ENCODE measurements around the gene TSHZ2. TPM values are rescaled to one million over a fixed set of nuclear protein-coding genes. Genes with fewer than 3 reads are reported as not detected.
"Not testable (repeated sequence)": the region's sequence is repeated elsewhere in the genome, so short reads cannot be mapped to it uniquely, and the experiment has no call there.

The TSHZ2 gene
- total RNA-seq, 6 experiments from 2014 or later = not detected

DNA sequence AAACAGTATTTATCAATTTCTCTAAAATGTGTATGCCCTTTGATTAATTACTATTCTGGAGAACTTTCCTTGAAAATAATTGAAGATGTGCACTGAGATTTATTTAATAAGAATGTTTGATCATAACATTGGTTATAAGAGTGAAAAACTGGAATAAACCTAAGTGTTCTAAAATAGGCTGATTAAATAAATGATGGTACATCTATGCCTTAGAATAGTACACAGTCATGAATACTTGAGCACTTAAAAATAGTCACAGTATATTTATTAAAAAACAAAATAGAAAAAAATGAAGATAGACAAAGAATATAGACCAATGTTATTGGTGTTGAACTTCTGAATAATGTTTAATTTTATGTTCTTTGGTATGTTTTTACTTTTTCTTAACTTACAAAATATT is 528.5 kb downstream of the TSHZ2 start:
- H3K27ac Mint-ChIP-seq = no peak overlapping the region
- H3K27me3 Mint-ChIP-seq (ENCODE audit: insufficient read depth) = peaks cover 5% of the 10 kb centered on the region; the same call in 1 of the 2 replicates
- H3K4me1 Mint-ChIP-seq (ENCODE audit: low read depth) = no peaks in the 10 kb centered on the region
- no peaks in the 10 kb centered on the region for H3K9me3 Mint-ChIP-seq
- H3K36me3 Mint-ChIP-seq (ENCODE audit: low read depth) = no peaks in the 10 kb centered on the region
- DNase-seq = no peak
- H3K4me3 Mint-ChIP-seq = no peak overlapping the region
- TF ChIP-seq, protein P1, sequence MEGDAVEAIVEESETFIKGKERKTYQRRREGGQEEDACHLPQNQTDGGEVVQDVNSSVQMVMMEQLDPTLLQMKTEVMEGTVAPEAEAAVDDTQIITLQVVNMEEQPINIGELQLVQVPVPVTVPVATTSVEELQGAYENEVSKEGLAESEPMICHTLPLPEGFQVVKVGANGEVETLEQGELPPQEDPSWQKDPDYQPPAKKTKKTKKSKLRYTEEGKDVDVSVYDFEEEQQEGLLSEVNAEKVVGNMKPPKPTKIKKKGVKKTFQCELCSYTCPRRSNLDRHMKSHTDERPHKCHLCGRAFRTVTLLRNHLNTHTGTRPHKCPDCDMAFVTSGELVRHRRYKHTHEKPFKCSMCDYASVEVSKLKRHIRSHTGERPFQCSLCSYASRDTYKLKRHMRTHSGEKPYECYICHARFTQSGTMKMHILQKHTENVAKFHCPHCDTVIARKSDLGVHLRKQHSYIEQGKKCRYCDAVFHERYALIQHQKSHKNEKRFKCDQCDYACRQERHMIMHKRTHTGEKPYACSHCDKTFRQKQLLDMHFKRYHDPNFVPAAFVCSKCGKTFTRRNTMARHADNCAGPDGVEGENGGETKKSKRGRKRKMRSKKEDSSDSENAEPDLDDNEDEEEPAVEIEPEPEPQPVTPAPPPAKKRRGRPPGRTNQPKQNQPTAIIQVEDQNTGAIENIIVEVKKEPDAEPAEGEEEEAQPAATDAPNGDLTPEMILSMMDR (IDR thresholded peaks at IDR 0.05) = no peak

DNA sequence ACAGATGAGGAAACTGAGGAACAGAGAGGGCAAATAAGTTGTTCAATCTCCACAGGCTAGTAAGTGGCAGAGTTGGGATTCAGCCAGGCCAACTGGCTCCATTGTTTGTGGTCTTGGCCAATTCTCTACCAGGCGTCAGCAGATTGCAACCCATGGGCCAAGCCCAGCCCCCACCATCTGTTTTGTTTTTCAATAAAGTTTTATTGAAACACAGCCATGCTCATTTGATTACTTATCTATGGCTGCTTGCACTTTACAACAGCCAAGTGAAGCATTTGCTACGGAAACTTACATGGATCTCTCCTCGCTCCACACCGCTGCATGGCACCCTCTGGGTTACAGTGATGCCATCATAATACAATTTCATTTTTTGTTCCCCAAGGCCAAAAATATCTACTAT is 530.7 kb downstream of the TSHZ2 start:
- DNase-seq = no peak
- TF ChIP-seq, protein P1 (IDR thresholded peaks at IDR 0.05) = no peak
- no peaks in the 10 kb centered on the region for H3K4me1 Mint-ChIP-seq (ENCODE audit: low read depth)
- H3K4me3 Mint-ChIP-seq = no peak overlapping the region
- no peaks in the 10 kb centered on the region; the same call in 1 of the 2 replicates for H3K27me3 Mint-ChIP-seq (ENCODE audit: insufficient read depth)
- no peak overlapping the region for H3K27ac Mint-ChIP-seq
- no peaks in the 10 kb centered on the region for H3K9me3 Mint-ChIP-seq
- H3K36me3 Mint-ChIP-seq (ENCODE audit: low read depth) = no peaks in the 10 kb centered on the region

DNA sequence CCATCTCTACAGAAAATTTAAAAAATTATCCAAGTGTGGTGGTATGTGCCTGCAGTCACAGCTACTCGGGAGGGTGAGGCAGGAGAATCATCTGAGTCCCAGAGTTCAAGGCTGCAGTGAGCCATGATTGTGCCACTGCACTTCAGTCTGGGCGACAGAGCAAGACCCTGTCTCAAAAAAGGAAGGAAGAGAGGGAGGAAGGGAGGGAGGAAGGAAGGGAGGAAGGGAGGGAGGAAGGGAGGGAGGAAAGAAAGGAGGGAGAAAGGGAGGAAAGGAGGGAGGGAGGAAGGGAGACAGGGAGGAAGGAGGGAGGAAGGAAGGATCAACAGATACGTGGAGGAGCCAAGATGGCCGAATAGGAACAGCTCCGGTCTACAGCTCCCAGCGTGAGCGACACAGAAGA is 531.4 kb downstream of the TSHZ2 start:
- Mint-ChIP-seq H3K9me3 (no peaks in the 10 kb centered on the region), H3K27ac (no peak overlapping the region), H3K4me1 (ENCODE audit: low read depth) (no peaks in the 10 kb centered on the region), H3K27me3 (ENCODE audit: insufficient read depth) (no peaks in the 10 kb centered on the region), H3K4me3 (no peak overlapping the region), H3K36me3 (ENCODE audit: low read depth) (no peaks in the 10 kb centered on the region)
- no peak for DNase-seq
- TF ChIP-seq, protein P1 (IDR thresholded peaks at IDR 0.05) = no peak

DNA sequence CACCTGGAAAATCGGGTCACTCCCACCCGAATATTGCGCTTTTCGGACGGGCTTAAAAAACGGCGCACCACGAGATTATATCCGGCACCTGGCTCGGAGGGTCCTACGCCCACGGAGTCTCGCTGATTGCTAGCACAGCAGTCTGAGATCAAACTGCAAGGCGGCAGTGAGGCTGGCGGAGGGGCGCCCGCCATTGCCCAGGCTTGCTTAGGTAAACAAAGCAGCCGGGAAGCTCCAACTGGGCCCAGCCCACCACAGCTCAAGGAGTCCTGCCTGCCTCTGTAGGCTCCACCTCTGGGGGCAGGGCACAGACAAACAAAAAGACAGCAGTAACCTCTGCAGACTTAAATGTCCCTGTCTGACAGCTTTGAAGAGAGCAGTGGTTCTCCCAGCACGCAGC is 531.9 kb downstream of the TSHZ2 start:
- not testable (repeated sequence) for H3K9me3 Mint-ChIP-seq; H3K4me3 Mint-ChIP-seq; H3K27me3 Mint-ChIP-seq (ENCODE audit: insufficient read depth); H3K27ac Mint-ChIP-seq; H3K4me1 Mint-ChIP-seq (ENCODE audit: low read depth); H3K36me3 Mint-ChIP-seq (ENCODE audit: low read depth); DNase-seq

DNA sequence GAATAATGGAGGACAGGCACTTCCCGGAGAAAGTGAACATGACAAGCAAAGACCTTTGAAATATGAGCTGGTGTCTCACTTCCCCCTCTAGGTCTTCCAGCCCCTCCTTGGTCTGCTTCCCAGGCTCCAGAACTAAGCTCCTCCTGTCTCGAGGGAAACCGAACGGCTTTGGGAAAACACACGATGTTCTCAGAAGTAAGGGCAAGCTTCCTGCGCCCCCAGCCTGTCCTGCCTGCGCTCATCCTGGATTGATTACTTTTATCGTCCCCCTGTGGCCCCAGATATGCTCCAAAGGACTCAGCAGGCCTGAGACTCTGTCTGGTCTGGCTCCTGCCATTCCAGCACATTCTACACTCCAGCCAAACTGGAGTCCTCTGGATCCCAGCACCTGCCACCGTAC is 538.1 kb downstream of the TSHZ2 start:
- no peaks in the 10 kb centered on the region for H3K36me3 Mint-ChIP-seq (ENCODE audit: low read depth)
- no peaks in the 10 kb centered on the region for H3K9me3 Mint-ChIP-seq
- no peak for DNase-seq
- peaks cover 8% of the 10 kb centered on the region; the same call in 1 of the 2 replicates for H3K4me1 Mint-ChIP-seq (ENCODE audit: low read depth)
- H3K4me3 Mint-ChIP-seq = no peak overlapping the region
- H3K27me3 Mint-ChIP-seq (ENCODE audit: insufficient read depth) = peaks cover 5% of the 10 kb centered on the region
- no peak overlapping the region for H3K27ac Mint-ChIP-seq
- TF ChIP-seq, protein P1 (IDR thresholded peaks at IDR 0.05) = no peak

DNA sequence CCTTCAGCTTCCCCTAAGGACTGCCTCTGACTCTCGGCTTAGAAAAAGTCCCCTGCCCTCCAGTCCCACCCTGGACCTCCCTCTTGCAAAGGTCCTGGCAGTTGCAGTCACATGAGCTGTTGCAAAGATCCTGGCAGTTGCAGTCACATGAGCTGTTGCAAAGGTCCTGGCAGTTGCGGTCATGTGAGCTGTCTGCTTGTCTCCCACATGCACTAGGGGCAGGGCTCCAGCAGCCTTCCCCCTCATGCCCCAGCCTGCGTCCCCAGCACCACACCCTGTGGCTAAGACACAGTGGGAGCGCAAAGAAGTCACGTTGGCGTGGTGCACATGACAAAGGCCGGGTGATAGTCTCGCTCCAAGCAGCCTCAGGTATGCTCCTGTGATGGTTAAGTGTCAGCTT is 538.5 kb downstream of the TSHZ2 start:
- H3K27ac Mint-ChIP-seq = no peak overlapping the region
- H3K36me3 Mint-ChIP-seq (ENCODE audit: low read depth) = no peaks in the 10 kb centered on the region
- H3K27me3 Mint-ChIP-seq (ENCODE audit: insufficient read depth) = peaks cover 5% of the 10 kb centered on the region
- H3K4me3 Mint-ChIP-seq = no peak overlapping the region
- TF ChIP-seq, protein P1 (IDR thresholded peaks at IDR 0.05) = no peak
- DNase-seq = no peak
- H3K4me1 Mint-ChIP-seq (ENCODE audit: low read depth) = peaks cover 8% of the 10 kb centered on the region; the same call in 1 of the 2 replicates
- no peaks in the 10 kb centered on the region for H3K9me3 Mint-ChIP-seq
